ENCODE measurements around the gene SYT14.

SYT14 gene

GRCh38 chr1:210213335-210213734 lies 275.3 kb downstream of the SYT14 start:
- DNase-seq, result no peak

- no peak for DNase-seq
These were observed 276.8 kb downstream of the SYT14 start for GRCh38 chr1:210214573-210215409.

GRCh38 chr1:210217482-210217881 lies 279.5 kb downstream of the SYT14 start:
- DNase-seq, result no peak

- no peak for DNase-seq
These were observed 280.0 kb downstream of the SYT14 start for GRCh38 chr1:210218047-210218446.
